Measurements from ENCODE around the gene KRT9. TPM values are rescaled to one million over a fixed set of nuclear protein-coding genes. Genes with fewer than 3 reads are reported as not detected.
"Not testable (repeated sequence)": the region's sequence is repeated elsewhere in the genome, so short reads cannot be mapped to it uniquely, and the experiment has no call there.

The KRT9 gene
- polyA plus RNA-seq, 3 donors, result not detected

DNA sequence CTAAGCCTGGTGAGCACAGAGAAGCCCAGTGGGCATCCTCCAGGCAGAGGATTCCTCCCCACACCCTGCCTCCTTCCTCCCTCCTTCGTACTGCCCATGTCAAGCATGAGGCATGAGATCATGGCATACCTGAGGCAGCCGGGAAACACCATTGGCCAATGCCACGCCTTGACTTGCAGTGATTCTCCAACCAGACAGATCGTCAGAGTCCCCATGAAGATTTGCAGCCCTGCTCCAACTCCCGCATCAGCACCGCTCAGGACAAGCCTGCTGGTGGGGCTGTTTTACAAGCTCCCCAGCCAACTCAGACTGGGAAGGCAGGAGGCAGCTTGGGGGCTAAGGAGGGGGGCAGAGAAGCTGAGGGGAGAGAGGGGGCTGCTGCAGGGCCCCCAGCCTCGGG, 43.6 kb upstream of the KRT9 start:
- WGBS (ENCODE audit: insufficient coverage), result 64% methylated on average over 5 of the region's 7 CpGs
- Histone ChIP-seq H3K9ac (ENCODE audit: insufficient read depth, low read length, poor library complexity, severe bottlenecking) (no peak overlapping the region), H3K4me1 (ENCODE audit: control insufficient read depth in 1 of 2, insufficient read depth in 2 of 2, low read length in 2 of 2) (no peaks in the 10 kb centered on the region), H3K36me3 (replicated peaks in 1 of 2; ENCODE audit: control insufficient read depth in 1 of 2, insufficient read depth in 2 of 2, low read length in 2 of 2) (no peaks in the 10 kb centered on the region), H3K79me2 (ENCODE audit: insufficient read depth, low read length) (no peaks in the 10 kb centered on the region), H3K4me3 (replicated peaks in 1 of 3; ENCODE audit: low read depth in 2 of 3, low read length in 3 of 3) (no peak overlapping the region), H3K27ac (ENCODE audit: low read depth in 1 of 2, low read length in 2 of 2) (no peak overlapping the region), H2AFZ (ENCODE audit: insufficient read depth, low read depth, low read length, poor library complexity, severe bottlenecking) (no peak overlapping the region), H4K20me1 (ENCODE audit: insufficient read depth, low read length) (no peaks in the 10 kb centered on the region), H3K4me2 (replicated peaks; ENCODE audit: extremely low read depth, low read length, poor library complexity, severe bottlenecking) (no peak overlapping the region), H3K27me3 (ENCODE audit: control insufficient read depth in 2 of 2, insufficient read depth in 2 of 2, low read length in 2 of 2) (no peaks in the 10 kb centered on the region), H3K9me3 (replicated peaks in 1 of 2; ENCODE audit: control insufficient read depth in 1 of 2, insufficient read depth in 1 of 2, low read length in 2 of 2) (no peaks in the 10 kb centered on the region)
- no peak for DNase-seq
- intact Hi-C loops (cut with micrococcal nuclease), result no loop called here
- Mint-ChIP-seq H3K27me3 (ENCODE audit: low read depth in 3 of 3) (peaks cover 3 to 7% (median 6%) of the 10 kb centered on the region in 3 donors), H3K4me1 (no peaks in the 10 kb centered on the region), H3K9me3 (no peaks in the 10 kb centered on the region), H3K4me3 (no peak overlapping the region), H3K36me3 (no peaks in the 10 kb centered on the region), H3K27ac (no peak overlapping the region)
- TF ChIP-seq, protein P1, sequence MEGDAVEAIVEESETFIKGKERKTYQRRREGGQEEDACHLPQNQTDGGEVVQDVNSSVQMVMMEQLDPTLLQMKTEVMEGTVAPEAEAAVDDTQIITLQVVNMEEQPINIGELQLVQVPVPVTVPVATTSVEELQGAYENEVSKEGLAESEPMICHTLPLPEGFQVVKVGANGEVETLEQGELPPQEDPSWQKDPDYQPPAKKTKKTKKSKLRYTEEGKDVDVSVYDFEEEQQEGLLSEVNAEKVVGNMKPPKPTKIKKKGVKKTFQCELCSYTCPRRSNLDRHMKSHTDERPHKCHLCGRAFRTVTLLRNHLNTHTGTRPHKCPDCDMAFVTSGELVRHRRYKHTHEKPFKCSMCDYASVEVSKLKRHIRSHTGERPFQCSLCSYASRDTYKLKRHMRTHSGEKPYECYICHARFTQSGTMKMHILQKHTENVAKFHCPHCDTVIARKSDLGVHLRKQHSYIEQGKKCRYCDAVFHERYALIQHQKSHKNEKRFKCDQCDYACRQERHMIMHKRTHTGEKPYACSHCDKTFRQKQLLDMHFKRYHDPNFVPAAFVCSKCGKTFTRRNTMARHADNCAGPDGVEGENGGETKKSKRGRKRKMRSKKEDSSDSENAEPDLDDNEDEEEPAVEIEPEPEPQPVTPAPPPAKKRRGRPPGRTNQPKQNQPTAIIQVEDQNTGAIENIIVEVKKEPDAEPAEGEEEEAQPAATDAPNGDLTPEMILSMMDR (IDR thresholded peaks at IDR 0.05), result no peak

DNA sequence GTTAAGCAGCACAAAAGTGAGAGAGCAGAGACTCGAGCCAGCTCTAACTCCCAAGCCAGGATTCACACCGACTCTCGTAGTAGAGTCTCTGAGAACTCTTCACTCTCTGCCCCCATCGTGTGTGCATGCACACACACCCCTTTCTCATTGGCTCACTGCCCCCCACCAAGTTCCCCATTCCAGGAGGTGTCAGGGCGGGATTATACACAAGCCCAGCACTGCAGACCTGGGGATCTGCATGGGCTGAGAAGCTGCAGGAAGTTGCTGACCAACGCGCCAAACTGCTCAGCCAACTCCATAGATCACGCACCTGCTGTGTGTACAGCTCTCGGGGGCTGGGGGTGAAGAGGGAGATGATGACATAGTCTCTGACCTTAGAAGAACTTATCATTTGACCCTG, 42.9 kb upstream of the KRT9 start:
- H3K36me3 Mint-ChIP-seq; H3K4me2 ChIP-seq (replicated peaks; ENCODE audit: extremely low read depth, low read length, poor library complexity, severe bottlenecking); H2AFZ ChIP-seq (ENCODE audit: insufficient read depth, low read depth, low read length, poor library complexity, severe bottlenecking); H3K27me3 ChIP-seq (ENCODE audit: control insufficient read depth in 2 of 2, insufficient read depth in 2 of 2, low read length in 2 of 2); H3K36me3 ChIP-seq (replicated peaks in 1 of 2; ENCODE audit: control insufficient read depth in 1 of 2, insufficient read depth in 2 of 2, low read length in 2 of 2); H3K27me3 Mint-ChIP-seq (ENCODE audit: low read depth in 3 of 3); H3K9ac ChIP-seq (ENCODE audit: insufficient read depth, low read length, poor library complexity, severe bottlenecking); H3K4me1 ChIP-seq (ENCODE audit: control insufficient read depth in 1 of 2, insufficient read depth in 2 of 2, low read length in 2 of 2); H3K79me2 ChIP-seq (ENCODE audit: insufficient read depth, low read length); H3K4me1 Mint-ChIP-seq; H3K27ac Mint-ChIP-seq; H4K20me1 ChIP-seq (ENCODE audit: insufficient read depth, low read length); H3K4me3 ChIP-seq (replicated peaks in 1 of 3; ENCODE audit: low read depth in 2 of 3, low read length in 3 of 3); H3K27ac ChIP-seq (ENCODE audit: low read depth in 1 of 2, low read length in 2 of 2); H3K9me3 Mint-ChIP-seq; H3K9me3 ChIP-seq (replicated peaks in 1 of 2; ENCODE audit: control insufficient read depth in 1 of 2, insufficient read depth in 1 of 2, low read length in 2 of 2); DNase-seq; intact Hi-C loops (cut with micrococcal nuclease): not testable (repeated sequence)
- WGBS (ENCODE audit: insufficient coverage), result 25% methylated on average over 5 of the region's 9 CpGs
- peak overlapping the region in 1 of 2 donors; percentile 46 for H3K4me3 Mint-ChIP-seq

All from CD14-positive monocyte (primary cell).